ENCODE data around the gene EEF2.
"Not testable (repeated sequence)": the region's sequence is repeated elsewhere in the genome, so short reads cannot be mapped to it uniquely, and the experiment has no call there.

EEF2 gene

DNA sequence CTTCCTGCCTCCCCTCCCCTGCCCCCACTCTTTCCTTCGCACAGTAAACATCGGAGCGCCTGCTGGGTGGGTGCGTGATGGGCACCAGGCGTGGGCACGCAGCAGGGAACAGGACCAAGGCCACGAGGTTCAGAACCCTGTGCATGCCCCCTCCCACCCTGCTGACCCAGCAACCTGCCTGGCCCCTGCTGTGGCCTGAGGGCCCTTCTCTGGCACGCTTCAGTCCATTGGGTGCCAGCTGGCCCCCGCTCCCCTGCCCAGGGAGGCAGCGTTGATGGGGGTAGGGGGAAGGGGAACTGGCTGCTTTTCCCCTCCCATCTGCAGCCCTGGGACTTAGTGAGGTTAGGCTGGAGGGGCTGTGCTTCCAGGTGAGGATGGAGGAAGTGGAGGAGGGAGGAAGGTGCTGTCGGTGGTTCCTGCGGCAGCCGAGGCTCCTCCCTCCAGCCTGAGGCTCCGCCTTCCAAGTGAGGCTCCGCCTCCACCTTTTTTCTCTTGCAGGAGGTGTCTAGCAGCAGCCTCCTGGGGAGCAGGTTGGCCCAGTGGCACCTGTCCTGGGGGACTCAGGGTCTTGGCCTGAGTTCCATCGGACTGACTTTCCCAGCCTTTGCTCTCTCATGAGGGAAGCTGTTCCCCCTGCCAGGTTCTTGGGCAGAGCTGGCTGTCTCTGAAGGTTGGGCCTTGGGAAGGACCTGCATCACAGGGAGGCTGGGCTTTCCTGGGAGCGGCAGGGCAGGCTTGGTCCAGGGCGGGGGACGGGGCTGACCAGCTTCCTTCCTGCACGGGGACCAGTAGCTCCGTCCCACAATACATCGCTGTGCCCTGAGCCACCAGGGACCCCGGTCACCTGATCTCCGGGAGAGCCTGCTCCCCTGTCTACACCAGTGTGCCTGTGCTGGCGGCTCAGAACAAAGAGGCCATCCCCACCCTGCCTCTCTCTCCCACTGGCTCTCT is 29.6 kb upstream of the EEF2 start:
- DNase-seq, result no peak

- DNase-seq, result no peak
Observed at GRCh38 chr19:4013886-4014540, 28.8 kb upstream of the EEF2 start.

GRCh38 chr19:4012975-4013634 is 27.8 kb upstream of the EEF2 start:
- DNase-seq, result no peak

- no peak for DNase-seq
Observed at GRCh38 chr19:4012092-4012974, 27.1 kb upstream of the EEF2 start.

- not testable (repeated sequence) for DNase-seq
Observed at GRCh38 chr19:4011430-4011829, 26.2 kb upstream of the EEF2 start.

DNA sequence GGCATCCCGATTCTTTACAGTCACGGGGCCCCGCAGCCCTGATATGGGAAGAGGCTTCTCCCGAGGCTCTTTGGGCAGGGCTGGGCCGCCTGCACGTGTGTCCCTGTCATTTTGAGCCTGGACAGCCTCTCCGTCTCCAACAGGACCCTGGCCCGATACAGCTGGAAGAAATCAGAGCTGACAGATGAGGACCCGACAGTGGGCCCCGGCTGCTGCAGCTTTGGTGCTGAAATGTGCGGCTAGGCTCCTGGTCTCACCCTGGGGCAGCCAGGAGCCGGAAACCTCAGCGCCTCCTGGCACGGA is 25.5 kb upstream of the EEF2 start:
- DNase-seq, result no peak

DNA sequence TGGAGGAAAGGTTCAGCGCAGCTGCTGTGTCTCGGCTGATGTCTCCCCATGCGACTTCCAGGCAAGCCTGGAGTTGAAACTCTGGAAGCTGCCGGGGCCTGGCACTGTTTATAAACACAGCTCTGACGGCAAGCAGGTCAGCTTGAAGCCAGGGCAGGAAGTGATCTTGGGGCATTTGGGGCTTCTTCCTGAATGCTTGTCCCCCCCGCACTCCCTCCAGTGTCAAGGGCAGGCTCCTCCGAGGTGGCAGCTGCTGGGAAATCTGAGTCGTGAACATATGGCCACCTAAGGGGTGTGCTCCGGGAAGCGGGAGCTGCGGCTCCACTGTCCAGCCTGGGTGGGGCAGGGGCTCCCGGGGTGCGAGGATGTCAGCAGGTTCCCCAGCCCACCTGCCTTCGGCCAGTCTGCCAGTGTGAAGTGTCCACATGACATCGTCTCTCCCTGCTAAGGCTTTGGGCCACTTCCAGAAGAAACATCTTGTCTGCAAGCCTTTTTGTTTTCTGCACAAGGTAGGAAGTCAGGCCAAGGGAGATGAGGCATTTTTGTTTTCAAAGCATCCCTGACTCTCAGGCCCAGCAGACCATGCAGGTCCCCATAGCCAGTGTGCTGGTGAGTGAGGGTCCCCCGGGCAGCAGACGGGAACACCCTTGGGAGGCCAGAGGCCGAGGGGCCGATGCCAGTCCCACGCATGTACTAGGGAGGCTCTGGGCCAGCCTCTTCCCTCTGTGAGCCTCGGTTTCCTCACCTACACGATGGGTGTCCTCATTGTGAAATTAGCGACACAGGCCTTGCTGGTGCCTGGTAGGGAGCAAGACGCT is 24.9 kb upstream of the EEF2 start:
- peak; percentile 64 for DNase-seq

GRCh38 chr19:4007836-4008539 is 22.7 kb upstream of the EEF2 start:
- DNase-seq, result no peak

GRCh38 chr19:4007021-4007835 is 22.0 kb upstream of the EEF2 start, which contains the start of gene PIAS4:
TSS of gene PIAS4 (plus strand) at chr19:4007736. CDS start at chr19:4007761, 25 bp downstream.
- peak; percentile 82 for DNase-seq

DNA sequence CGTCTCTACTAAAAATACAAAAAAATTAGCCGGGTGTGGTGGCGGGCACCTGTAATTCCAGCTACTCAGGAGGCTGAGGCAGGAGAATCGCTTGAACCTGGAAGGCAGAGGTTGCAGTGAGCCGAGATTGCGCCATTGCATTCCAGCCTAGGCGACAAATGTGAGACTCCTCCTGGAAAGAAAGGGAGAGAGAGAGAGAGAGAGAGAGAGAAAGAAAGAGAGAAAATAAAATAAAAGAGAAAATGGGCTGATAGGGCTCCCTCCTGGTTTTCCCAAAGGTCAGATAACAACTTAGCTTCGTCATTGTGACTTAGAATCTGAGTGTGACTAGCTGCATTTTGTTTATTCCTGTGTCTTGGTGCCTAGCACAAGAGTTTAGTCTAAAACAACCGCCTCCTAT is 20.2 kb upstream of the EEF2 start:
- DNase-seq, result not testable (repeated sequence)

GRCh38 chr19:4000798-4001197 is 15.5 kb upstream of the EEF2 start:
- not testable (repeated sequence) for DNase-seq

DNA sequence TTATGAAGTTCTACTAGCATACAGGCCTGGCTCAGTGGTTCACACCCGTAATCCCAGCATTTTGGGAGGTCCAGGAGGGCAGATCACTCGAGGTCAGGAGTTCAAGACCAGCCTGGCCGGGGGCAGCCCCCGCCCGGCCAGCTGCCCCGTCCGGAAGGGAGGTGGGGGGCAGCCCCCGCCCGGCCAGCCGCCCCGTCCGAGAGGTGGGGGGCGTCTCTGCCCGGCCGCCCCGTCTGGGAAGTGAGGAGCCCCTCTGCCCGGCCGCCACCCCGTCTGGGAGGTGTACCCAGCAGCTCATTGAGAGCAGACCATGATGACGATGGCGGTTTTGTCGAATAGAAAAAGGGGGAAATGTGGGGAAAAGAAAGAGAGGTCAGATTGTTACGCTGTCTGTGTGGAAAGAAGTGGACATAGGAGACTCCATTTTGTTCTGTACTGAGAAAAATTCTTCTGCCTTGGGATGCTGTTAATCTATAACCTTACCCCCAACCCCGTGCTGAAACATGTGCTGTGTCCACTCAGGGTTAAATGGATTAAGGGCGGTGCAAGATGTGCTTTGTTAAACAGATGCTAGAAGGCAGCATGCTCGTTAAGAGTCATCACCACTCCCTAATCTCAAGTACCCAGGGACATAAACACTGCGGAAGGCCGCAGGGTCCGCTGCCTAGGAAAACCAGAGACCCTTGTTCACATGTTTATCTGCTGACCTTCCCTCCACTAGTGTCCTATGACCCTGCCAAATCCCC is 13.6 kb upstream of the EEF2 start:
- DNase-seq, result not testable (repeated sequence)

DNA sequence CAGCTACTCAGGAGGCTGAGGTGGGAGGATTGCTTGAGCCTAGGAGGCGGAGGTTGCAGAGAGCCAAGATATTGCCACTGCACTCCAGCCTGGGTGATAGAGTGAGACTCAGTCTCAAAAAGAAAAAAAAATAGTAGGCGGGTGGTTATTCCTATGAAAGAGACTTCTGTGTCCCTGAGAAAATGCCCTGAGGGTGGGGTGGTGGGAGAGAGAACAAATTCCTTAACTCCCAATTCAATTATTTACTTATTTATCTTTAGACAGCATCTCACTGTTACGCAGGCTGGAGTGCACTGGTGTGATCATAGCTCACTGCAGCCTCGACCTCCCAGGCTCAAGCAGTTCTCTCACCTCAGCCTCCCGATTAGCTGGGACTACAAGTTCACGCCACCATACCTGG is 10.3 kb upstream of the EEF2 start:
- no peak for DNase-seq

DNA sequence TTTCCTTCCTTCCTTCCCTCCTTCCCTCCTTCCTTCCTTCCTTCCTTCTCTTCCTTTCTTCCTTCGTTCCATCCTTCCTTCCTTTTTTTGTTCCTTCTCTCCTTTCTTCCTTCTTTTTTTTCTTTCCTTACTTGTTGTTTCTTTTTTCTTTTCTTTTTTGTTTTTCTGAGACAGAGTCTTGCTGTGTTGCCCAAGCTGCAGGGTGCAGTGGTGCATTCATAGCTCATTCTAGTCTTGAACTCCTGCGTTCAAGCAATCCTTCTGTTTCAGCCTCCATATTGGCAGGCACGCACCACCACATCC is 5.5 kb upstream of the EEF2 start:
- DNase-seq, result no peak

- peak; percentile 61 for DNase-seq
Observed at GRCh38 chr19:3987619-3988371, 2.5 kb upstream of the EEF2 start.

DNA sequence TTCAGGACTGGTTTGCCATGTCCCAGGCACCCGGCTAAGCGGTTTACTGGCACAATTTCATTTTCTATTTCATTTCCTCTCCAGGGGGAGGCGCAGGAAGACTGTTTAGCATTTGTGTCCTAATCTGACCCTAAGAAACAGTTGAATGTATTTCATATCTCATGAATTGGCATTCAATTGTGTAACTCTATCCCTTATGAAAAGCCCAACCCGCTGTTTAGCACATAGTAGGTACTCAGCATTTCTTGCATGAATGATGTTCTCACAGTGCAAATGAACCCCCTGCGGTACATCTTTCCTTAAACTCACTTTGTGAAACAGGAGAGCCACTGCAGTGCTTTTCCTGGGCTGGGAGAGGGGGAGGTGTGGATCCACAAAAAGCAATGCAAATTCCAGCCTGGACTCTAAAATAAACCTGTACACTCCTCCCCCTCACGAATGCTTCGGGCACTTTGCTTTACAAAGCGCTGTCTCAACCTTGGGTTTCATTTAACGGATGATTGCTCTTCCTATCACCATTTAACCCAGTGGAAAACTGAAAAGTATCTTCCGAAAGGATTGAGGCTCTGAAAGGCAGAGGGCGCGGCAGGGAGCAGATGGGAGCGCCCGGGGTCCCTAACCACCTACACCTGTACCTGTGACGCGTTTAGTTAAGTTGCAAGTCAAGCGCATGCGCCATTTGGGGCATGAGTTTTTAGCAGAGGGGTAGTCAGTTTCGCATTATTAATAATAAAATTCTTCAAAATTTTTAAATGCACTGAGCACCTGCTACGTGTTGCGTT is 1.2 kb upstream of the EEF2 start:
- peak; percentile 69 for DNase-seq

- DNase-seq, result no peak
Observed at GRCh38 chr19:3985643-3986259, 488 bp upstream of the EEF2 start.

GRCh38 chr19:3984584-3984907 is 717 bp downstream of the EEF2 start:
- no peak for DNase-seq
